ENCODE data around the gene DTWD2. TPM values are rescaled to one million over a fixed set of nuclear protein-coding genes. Genes with fewer than 3 reads are reported as not detected.
"Not testable (repeated sequence)": the region's sequence is repeated elsewhere in the genome, so short reads cannot be mapped to it uniquely, and the experiment has no call there.

The DTWD2 gene
- total RNA-seq, 2 donors from 2014 or later = 11.9 to 12.4 TPM

DNA sequence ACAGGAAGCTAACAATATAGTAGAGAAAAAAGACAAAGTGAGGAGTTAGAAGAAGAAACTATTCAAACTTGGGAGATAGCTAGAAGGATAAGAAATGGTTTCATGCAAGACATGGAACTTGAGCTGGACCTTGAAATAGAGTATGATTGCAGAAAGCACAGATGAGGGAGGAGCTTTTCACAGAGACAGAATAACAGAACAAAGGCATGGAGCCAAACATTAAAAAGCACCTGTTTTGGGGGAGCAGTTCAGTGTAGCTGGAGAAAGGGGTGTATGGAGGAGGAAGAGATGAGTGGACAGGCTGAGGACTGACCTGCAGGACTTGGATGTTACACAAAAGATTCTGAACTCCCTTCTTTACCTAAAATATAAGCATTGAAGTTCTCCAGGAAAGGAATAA, 25.2 kb downstream of the DTWD2 start:
- ATAC-seq (no peak), DNase-seq (no peak)
- intact Hi-C loops (cut with DNase I, micrococcal nuclease) = no loop called here

DNA sequence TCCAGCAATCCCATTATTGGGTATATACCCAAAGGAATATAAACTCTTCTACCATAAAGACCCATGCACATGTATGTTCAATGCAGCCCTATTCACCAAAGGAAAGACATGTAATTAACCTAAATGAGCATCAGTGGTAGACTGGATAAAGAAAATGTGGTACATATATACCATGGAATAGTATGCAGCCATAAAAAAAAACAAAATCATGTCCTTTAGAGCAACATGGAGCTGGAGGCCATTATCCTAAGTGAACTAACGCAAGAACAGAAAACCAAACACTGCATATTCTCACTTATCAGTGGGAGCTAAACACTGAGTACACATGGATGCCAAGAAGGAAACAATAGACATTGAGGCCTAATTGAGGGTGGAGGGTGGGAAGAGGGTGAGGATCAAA, 27.8 kb downstream of the DTWD2 start:
- intact Hi-C loops (cut with DNase I, micrococcal nuclease) = no loop called here
- no peak for DNase-seq
- ATAC-seq = no peak

DNA sequence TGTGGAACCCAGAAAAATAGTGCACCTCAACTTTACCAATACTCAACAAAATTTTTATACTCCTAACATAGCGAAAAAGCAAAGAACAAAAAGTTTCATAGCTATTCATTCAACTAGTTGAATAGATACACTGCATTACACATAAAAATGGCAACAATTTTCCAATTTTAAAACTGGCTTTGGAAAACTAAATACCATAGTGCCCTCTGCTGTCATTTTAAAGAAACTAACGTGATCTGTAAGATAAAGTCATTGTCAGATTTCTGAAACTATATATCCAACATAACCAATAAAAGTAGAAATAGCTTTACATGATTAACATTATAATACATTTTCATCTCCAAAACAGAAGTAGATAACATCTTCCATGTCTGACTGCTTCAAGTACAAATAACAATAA, 31.6 kb downstream of the DTWD2 start:
- DNase-seq (no peak), ATAC-seq (no peak)
- intact Hi-C loops (cut with DNase I, micrococcal nuclease) = no loop called here

DNA sequence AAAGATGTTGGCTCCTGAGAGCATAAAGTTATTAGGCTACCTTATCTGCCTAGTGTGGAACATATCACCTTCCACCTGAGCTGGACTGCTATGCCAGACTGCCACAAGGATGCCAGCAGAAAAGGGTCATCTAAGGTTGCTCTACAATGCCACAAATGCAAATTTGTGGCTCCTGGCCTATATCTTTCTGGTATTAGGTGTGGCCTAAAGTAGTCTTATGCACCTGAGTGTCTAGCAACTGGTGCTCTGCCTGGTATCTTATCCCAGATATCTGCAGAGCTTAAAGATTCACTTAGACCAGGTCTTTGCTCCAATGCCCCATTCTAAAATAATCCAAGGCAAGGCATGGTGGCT, 34.7 kb downstream of the DTWD2 start:
- ATAC-seq (no peak), DNase-seq (no peak)
- intact Hi-C loops (cut with DNase I, micrococcal nuclease) = no loop called here

DNA sequence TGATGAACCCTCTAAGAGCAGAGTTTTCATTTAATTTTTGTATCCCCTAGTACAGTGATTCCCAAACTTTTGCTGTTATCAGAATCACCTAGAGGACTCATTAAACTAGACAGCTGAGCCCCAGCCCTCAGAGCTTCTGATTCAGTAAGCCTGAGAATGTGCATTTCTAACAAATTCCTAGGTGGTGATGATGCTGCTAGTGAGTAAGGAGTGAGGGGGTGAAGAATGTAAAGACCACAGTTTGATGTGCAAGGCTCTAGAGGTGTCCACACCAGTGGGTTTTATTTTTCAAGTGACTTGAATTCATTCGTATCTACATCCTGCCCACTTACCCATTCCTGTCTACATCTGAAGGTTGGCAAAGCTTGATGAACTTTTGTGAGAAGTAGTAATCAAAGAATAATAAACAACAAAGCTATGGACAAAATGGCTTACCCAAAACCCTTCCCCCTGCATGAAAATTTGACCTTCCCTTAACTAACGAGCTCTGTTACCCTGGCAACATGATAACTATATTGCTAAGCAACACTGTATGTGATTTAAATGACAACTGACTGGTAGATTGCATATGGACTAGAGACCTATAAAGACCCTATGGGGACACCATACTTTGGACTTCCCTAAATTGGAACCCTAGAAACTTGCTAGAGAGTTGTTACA, 35.2 kb downstream of the DTWD2 start:
- no peak for DNase-seq
- no peak for ATAC-seq
- intact Hi-C loops (cut with DNase I, micrococcal nuclease) = no loop called here

DNA sequence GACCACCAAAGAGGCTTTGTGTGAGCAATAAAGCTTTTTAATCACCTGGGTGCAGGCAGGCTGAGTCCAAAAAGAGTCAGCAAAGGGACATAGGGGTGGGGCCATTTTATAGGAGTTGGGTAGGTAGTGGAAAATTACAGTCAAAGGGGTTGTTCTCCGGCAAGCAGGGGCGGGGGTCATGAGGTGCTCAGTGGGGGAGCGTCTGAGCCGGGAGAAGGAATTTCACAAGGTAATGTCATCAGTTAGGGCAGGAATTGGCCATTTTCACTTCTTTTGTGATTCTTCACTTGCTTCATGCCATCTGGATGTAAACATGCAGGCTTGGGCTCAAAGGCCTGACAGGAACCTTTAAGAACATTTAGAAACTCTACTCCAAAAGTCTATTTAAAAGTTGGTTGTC, 36.0 kb downstream of the DTWD2 start:
- DNase-seq; intact Hi-C loops (cut with DNase I, micrococcal nuclease); ATAC-seq: not testable (repeated sequence)

DNA sequence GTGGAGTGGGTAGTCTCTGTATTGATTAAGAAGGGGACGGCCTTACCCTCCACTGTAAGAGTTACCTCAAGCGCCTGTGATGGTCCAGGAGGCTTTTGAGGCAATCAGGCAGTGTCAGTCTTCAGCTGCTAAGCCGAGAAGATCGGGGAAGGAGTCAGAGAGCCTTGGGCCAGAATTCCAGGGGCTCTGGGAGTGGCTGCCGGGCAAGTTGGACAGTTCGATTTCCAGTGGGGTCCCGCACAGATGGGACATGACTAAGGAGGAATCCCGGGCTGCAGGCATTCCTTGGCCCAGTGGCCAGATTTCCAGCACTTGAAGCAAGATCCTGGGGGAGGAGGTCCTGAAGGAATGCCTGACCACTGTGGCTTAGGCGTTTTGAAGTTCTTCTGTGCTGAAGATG, 38.0 kb downstream of the DTWD2 start:
- ATAC-seq; DNase-seq; intact Hi-C loops (cut with DNase I, micrococcal nuclease): not testable (repeated sequence)

DNA sequence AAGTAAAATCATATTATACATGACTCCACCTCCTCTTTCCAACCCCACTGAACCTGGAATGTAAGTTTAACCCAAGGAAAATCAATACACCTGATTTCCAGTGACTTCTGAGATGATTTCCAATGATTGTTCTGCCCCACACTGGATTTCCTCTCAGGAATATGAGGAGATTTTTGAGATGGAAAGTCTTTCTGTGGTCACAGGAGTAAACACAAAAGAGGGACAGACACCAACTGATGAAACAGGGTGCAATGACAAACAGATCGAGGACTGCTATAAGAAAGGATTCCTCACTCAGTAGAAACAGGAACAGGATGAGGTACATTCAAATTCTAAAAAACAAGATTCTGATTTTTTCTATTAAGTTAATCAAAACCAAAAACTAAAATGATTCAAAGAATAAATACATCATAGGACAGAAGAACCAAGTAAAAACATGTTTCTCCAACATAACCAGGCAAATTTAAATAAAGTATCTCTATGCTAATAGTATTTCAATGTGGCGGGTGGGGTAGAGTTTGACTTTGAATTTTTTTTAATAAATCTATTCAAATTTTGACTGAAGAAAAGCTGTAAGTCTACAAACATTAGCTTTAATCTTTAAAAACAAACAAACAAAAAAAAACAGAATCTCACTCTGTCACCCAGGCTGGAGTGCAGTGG, 42.1 kb downstream of the DTWD2 start:
- DNase-seq (no peak), ATAC-seq (no peak)
- intact Hi-C loops (cut with DNase I, micrococcal nuclease) = no loop called here

DNA sequence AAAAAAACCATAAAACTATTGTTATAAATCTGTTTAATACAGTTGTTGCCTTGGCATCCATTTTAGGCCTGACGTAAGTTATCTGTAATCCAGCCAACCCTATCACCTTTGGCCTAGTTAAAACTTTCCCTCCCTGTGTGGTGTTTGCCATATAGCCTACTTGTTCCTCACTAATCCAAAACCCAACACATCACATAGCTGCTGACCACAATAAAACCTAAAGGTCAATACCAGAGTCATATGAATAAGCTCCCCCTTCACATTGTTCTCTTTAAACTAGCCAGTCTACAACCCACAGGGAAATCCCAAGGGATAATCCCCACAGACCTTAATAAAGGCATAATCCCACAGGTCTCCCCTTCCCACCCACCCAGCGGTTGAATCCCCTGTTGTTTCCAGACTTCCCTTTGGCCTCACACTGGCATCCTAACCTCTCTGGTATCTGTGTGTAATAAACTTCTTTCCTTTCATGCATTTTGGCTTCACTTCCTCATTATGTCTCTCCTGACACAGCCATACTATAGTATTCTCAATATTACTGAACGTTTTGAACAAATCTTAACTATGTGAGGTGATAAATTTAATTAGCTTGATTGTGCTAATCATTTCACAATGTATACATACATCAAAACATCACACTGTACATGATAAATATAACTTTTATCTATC, 50.8 kb downstream of the DTWD2 start:
- intact Hi-C loops (cut with DNase I, micrococcal nuclease) = no loop called here
- ATAC-seq = peak; percentile 47
- no peak for DNase-seq

DNA sequence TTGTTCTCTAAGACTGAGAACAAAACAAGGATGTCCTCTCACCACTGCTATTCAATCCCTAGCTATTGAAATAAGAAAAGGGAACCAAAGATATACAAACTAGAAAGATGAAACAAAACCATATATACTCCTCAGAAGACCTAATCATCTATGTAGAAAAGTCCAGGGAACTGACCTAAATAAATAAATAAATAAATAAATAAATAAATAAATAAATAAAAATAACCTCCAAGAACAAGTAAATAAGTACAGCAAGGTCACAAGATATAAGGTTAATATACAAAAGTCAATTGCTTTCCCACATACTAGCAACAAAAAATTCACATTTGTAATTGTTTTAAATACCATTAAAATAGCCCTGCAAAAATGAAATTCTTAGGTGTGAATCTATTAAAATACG, 54.6 kb downstream of the DTWD2 start:
- intact Hi-C loops (cut with DNase I, micrococcal nuclease) = no loop called here
- DNase-seq (no peak), ATAC-seq (no peak)

DNA sequence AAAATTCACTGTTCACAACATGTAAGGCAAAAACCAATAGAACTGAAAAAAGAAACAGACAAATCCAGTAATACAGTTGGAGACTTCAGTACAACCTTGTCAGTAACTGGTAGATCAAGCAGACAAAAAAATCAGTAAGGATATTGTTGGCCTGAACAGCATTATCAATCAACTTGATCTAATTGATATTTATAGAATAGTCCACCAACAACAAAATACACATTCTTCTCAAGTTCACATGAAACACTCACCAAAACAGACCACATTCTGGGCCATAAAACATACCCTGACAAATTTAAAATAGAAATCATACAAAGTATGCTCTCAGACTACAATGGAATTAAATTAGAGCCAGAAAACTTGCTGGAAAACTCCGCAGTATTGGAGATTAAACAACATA, 56.8 kb downstream of the DTWD2 start:
- intact Hi-C loops (cut with DNase I, micrococcal nuclease) = no loop called here
- DNase-seq (no peak), ATAC-seq (no peak)

DNA sequence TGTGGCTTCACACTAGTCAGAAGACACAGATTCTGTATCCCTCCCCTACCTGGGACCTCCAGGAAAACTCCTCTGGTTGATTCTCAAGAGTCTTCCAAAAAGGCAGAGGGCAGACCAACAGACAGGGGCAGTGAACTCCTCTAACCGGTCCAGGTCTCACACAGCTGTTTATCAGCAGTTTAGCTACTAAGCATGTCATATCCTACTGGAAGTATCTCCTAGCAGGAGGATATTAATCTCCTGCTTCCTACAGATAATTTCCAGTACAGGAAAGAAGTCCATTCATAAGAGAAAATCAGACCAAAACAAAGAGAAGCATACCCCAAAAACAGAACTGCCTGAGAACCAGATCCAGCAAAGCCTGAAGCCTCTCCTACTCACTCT, 64.3 kb downstream of the DTWD2 start:
- no peak for DNase-seq
- ATAC-seq = no peak
- intact Hi-C loops (cut with DNase I, micrococcal nuclease) = no loop called here

DNA sequence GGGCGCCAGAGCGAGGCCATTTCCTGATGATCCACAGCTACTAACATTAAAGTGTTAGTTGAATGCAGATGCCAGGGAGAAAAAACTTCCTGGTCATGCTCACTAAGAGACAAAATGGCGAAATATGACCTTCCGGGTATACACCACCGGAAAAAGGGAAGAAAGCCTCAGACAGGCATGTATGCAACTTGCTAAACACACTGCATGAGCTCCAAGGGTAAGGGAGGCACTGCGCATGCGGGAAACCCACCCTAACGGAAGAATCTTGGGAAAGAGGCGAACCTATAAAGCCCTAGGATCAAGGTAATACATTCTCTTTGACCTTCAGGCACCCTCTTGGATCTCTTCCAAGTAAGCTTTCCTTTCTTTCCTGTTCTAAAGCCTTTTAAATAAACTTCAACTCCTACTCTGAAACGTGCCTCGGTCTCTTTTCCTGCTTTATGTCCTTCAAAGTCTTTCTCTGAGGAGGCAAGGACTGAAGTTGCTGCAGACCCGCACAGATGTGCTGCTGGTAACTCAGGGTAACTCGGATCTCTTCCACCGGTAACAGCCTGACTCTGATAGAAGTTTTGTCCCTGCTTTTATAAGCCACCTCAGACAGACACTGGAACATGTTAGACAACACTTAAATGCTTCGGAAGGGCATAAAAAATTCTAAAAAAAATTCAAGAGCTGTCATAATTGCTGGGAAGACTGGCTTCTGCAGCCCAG, 64.9 kb downstream of the DTWD2 start:
- DNase-seq (no peak), ATAC-seq (no peak)
- intact Hi-C loops (cut with DNase I, micrococcal nuclease) = no loop called here

DNA sequence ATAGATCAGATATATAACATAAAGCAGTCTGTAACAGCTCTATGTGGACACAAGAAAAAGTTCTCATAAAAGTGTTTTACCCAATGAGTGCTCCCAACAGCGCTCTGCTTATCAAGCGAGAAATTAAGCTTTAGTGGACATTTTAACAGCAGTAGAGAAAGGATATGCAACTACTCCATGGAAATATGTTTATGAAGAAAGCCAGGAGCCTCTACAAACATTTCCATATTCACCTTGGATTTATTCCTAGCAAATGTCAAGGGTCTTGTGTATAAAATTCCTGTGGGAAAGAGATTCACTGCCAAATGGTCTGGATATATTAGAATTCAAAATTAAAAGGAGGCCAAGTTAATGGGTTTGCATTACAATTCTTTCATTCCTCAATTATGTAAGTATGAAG, 66.5 kb downstream of the DTWD2 start:
- intact Hi-C loops (cut with DNase I, micrococcal nuclease) = no loop called here
- ATAC-seq (no peak), DNase-seq (no peak)

DNA sequence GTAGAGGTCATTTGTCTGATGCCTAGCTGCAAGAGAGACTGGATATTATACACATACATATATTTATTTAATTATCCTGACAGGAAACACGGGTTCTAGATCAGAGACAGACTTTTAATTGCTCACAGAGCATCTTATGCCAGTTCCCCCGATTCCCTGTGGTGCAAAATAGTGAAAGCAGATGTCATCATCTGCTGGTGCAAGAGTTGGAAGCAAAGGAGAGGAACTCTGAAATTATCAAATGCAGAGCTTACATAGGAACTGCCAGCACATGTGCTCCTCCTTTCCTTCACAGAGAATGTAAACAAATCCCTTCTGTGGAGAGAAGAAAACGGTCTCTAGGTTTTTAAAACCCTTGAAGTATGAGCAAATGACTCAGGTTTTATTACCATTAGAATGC, 69.3 kb downstream of the DTWD2 start:
- intact Hi-C loops (cut with DNase I, micrococcal nuclease) = no loop called here
- DNase-seq = no peak

DNA sequence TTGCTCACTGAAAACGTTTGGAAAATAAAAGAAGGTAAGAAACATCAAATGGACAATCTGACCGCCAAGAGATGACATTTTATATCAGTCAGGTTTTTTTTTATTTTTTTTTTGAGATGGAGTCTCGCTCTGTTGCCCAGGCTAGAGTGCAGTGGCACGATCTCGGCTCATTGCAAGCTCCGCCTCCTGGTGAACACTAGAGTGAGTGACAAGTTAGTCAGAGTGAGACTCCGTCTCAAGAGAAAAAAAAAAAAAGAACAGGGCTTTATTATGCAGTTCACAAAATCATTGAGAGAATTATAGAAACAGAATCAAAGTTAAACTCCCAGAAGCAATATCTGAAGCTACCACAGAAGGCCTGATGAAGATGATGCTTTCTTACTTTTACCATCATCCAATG, 70.1 kb downstream of the DTWD2 start:
- DNase-seq (no peak), ATAC-seq (no peak)
- intact Hi-C loops (cut with DNase I, micrococcal nuclease) = no loop called here

More for the DNA sequence above, 69.3 kb downstream of the DTWD2 start:
- ATAC-seq = no peak

DNA sequence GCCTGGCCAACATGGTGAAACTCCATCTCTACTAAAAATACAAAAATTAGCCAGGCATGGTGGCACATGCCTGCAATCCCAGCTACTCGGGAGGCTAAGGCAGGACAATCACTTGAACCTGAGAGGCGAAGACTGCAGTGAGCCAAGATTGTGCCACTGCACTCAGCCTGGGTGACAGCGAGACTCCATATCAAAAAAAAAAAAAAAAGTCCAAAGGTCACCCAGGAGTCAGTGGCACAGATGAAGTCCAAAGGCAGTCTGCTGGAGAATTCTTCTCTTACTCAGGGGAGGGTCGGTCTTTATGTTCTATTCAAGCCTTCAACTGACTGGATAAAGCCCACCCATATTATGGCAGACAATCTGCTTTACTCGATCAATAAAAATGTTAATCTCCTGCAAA, 80.8 kb downstream of the DTWD2 start:
- intact Hi-C loops (cut with DNase I, micrococcal nuclease); DNase-seq: not testable (repeated sequence)
- ATAC-seq = peak; percentile 58

DNA sequence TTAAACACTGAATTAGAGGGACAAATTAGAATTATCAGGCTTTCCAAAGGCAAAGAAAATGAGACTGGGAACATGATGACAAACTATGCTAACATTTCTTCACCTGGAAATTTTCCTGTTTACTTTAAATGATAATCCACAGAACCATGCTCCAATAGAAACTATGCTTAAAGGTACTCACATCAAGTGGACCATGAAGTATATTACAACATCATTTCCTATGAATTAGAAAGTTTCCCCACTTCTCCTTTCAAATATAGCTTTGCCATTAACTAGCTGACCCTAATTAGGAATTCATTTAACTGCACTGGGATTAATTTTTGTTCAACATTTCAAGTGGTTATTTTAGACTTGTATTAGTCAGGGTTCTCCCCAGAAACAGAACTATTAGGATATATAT, 81.4 kb downstream of the DTWD2 start:
- ATAC-seq (no peak), DNase-seq (no peak)
- intact Hi-C loops (cut with DNase I, micrococcal nuclease) = no loop called here

DNA sequence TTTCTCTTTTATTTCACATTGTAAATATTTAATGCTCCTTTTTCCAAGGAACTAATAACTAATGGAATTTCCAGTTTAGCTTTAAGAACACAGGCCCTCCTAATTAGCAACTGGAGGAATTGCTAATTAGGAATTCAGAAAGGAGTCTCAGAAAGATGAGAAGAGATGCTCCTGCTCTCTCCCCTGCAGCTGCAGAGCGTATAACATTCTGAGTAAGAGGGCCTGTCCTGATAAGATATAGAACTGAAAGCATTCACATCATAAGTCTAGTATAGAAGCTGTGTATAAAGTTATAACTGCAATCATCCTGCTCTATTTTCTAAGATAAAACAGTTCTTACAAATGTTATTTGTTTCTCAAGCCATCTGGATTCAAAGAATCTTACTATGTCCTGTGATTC, 83.2 kb downstream of the DTWD2 start:
- no peak for ATAC-seq
- intact Hi-C loops (cut with DNase I, micrococcal nuclease) = no loop called here
- DNase-seq = no peak
